ENCODE results near the gene DCTN5. TPM values are rescaled to one million over a fixed set of nuclear protein-coding genes. Genes with fewer than 3 reads are reported as not detected.

Gene DCTN5
- total RNA-seq, 1 experiment from 2014 or later: 101 TPM

GRCh38 chr16:23673971-23674614 is 32.8 kb downstream of the DCTN5 start:
- CTCF ChIA-PET: interaction anchor here (0.6 kb wide), 1 partner anchor 397 kb away, joined by 3 read pairs; no protein-coding TSS in a partner anchor

GRCh38 chr16:23676924-23677480 is 35.7 kb downstream of the DCTN5 start:
- CTCF ChIA-PET: no interaction called here
- H3K4me1 ChIP-seq: peaks cover 19% of the 10 kb centered on the region
- H3K9me3 ChIP-seq: no peaks in the 10 kb centered on the region
- no peak for DNase-seq
- H3K9me3 Mint-ChIP-seq (ENCODE audit: unreplicated experiment): no peaks in the 10 kb centered on the region
- H3K4me1 Mint-ChIP-seq (ENCODE audit: low read depth, unreplicated experiment): peaks cover 5% of the 10 kb centered on the region
- no peaks in the 10 kb centered on the region for H3K27me3 Mint-ChIP-seq (ENCODE audit: insufficient read depth, unreplicated experiment)
- BruUV-seq (replicated peaks): no TSS peak
- peaks cover 34% of the 10 kb centered on the region for H3K36me3 Mint-ChIP-seq (ENCODE audit: insufficient read depth, unreplicated experiment)
- H3K4me3 Mint-ChIP-seq (ENCODE audit: unreplicated experiment): peak overlapping the region; percentile 99
- TF ChIP-seq CTCF (IDR thresholded peaks at IDR 0.05; ENCODE audit: insufficient read depth in 1 of 2, low read depth in 1 of 2, low read length in 1 of 2, severe bottlenecking in 1 of 2, unreplicated experiment in 1 of 2): no peak
- peaks cover 2% of the 10 kb centered on the region; the same call in 1 of the 2 replicates for H3K36me3 ChIP-seq (ENCODE audit: control insufficient read depth, insufficient read depth, low read length)
- no peaks in the 10 kb centered on the region for H3K27me3 ChIP-seq (replicated peaks; ENCODE audit: control insufficient read depth, insufficient read depth, low read length)
- POLR2A ChIA-PET: interaction anchor here (0.5 to 1.5 kb wide), 2 partner anchors 10 to 120 kb away, joined by 3 read pairs; partner anchors contain the start of genes EARS2 and UBFD1
- H3K4me3 ChIP-seq (ENCODE audit: low read depth, low read length): no peak overlapping the region
- intact Hi-C loops (cut with micrococcal nuclease; ENCODE audit: unreplicated experiment): loop anchor here (5.0 kb wide), 2 partner anchors 35 to 860 kb away; partner anchors contain the start of genes DCTN5, PALB2 and RBBP6
- peak overlapping the region; percentile 98 for H3K27ac Mint-ChIP-seq (ENCODE audit: unreplicated experiment)

More at GRCh38 chr16:23673971-23674614, 32.8 kb downstream of the DCTN5 start:
- POLR2A ChIA-PET: no interaction called here
- Mint-ChIP-seq H3K36me3 (ENCODE audit: insufficient read depth, unreplicated experiment) (peaks cover 27% of the 10 kb centered on the region), H3K27me3 (ENCODE audit: insufficient read depth, unreplicated experiment) (no peaks in the 10 kb centered on the region), H3K9me3 (ENCODE audit: unreplicated experiment) (no peaks in the 10 kb centered on the region), H3K27ac (ENCODE audit: unreplicated experiment) (peak overlapping the region; percentile 42), H3K4me3 (ENCODE audit: unreplicated experiment) (no peak overlapping the region), H3K4me1 (ENCODE audit: low read depth, unreplicated experiment) (no peaks in the 10 kb centered on the region)
- no peak for DNase-seq
- H3K4me1 ChIP-seq: peaks cover 9% of the 10 kb centered on the region
- no peaks in the 10 kb centered on the region for H3K27me3 ChIP-seq (replicated peaks; ENCODE audit: control insufficient read depth, insufficient read depth, low read length)
- no peak overlapping the region for H3K4me3 ChIP-seq (ENCODE audit: low read depth, low read length)
- no TSS peak for BruUV-seq (replicated peaks)
- no peaks in the 10 kb centered on the region for H3K9me3 ChIP-seq
- peaks cover 4% of the 10 kb centered on the region for H3K36me3 ChIP-seq (ENCODE audit: control insufficient read depth, insufficient read depth, low read length)
- TF ChIP-seq CTCF (IDR thresholded peaks at IDR 0.05; ENCODE audit: insufficient read depth in 1 of 2, low read depth in 1 of 2, low read length in 1 of 2, severe bottlenecking in 1 of 2, unreplicated experiment in 1 of 2): no peak
- intact Hi-C loops (cut with micrococcal nuclease; ENCODE audit: unreplicated experiment): no loop called here

GRCh38 chr16:23678430-23679273 is 37.4 kb downstream of the DCTN5 start, which contains the start of gene PLK1:
Gene PLK1, plus strand, starts transcription at chr16:23678889. Its CDS starts 44 bp downstream, at chr16:23678933.
- ChIA-PET POLR2A (interaction anchor here (0.9 to 1.5 kb wide), 3 partner anchors 12 to 121 kb away, joined by 3 to 5 read pairs (median 3); partner anchors contain the start of genes EARS2 and UBFD1), CTCF (interaction anchor here (0.5 to 1.4 kb wide), 2 partner anchors 16 to 332 kb away, joined by 3 to 6 read pairs; no protein-coding TSS in a partner anchor)
- H3K27me3 Mint-ChIP-seq (ENCODE audit: insufficient read depth, unreplicated experiment): no peaks in the 10 kb centered on the region
- Histone ChIP-seq H3K27me3 (replicated peaks; ENCODE audit: control insufficient read depth, insufficient read depth, low read length) (no peaks in the 10 kb centered on the region), H3K4me1 (peaks cover 19% of the 10 kb centered on the region), H3K36me3 (ENCODE audit: control insufficient read depth, insufficient read depth, low read length) (peaks cover 5% of the 10 kb centered on the region), H3K9me3 (no peaks in the 10 kb centered on the region), H3K4me3 (ENCODE audit: low read depth, low read length) (peak within 1 kb of the TSS; percentile 83)
- H3K9me3 Mint-ChIP-seq (ENCODE audit: unreplicated experiment): no peaks in the 10 kb centered on the region
- peak within 1 kb of the TSS; percentile 99 for H3K4me3 Mint-ChIP-seq (ENCODE audit: unreplicated experiment)
- H3K27ac Mint-ChIP-seq (ENCODE audit: unreplicated experiment): peak within 1 kb of the TSS; percentile 98
- H3K4me1 Mint-ChIP-seq (ENCODE audit: low read depth, unreplicated experiment): peaks cover 5% of the 10 kb centered on the region
- TSS peak; percentile 33 for BruUV-seq (replicated peaks)
- peak in 1 of 2 experiments; percentile 31 for TF ChIP-seq CTCF (IDR thresholded peaks at IDR 0.05; ENCODE audit: insufficient read depth in 1 of 2, low read depth in 1 of 2, low read length in 1 of 2, severe bottlenecking in 1 of 2, unreplicated experiment in 1 of 2)
- intact Hi-C loops (cut with micrococcal nuclease; ENCODE audit: unreplicated experiment): loop anchor here (5.0 kb wide), 2 partner anchors 36 to 859 kb away; partner anchors contain the start of genes DCTN5, PALB2 and RBBP6
- DNase-seq: peak; percentile 90 to 92
- peaks cover 50% of the 10 kb centered on the region for H3K36me3 Mint-ChIP-seq (ENCODE audit: insufficient read depth, unreplicated experiment)
